ENCODE measurements around the gene GNG8.

GNG8 gene

GRCh38 chr19:46603195-46603637 lies 32.8 kb downstream of the GNG8 start:
- H3K4me3 ChIP-seq (ENCODE audit: low read depth, low read length) = peak overlapping the region; percentile 97

DNA sequence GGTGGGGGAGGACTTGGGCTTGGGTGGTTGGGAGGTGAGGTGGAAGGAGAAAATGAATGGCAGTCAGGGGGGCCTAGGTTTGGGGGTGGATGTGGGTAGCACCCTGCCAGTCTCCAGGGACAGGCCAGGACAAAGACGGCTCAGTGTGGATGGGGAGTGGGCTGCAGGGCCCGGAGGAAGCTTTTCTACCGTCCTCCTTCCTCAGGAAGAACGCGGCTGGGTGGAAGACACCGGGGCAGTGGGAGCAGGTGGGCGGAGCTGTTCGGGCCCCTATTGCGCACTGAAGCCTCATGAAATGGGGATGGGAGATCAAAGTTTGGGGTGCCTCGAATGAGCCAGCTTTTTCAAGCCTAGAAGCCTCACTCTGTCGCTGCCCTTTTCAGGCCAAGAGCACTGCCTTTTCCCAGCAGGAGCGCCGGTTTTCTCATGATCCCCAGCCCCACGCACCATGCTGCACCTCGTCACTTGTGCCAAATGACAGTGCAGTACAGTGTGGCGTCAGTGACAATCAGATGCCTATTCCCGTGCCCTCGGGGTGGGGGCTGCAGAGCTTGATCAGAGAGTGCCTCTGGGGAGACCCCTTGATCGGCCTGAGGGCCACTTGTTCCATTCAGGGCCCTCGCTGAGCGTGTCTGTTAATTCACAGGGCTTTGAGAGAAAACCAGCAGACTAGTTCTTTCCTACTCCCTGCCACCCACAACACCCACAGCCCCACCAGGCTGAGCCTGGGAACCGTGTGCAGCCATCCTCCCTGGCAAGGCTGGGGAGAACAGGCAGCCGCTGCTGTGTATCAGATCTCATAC lies 33.4 kb downstream of the GNG8 start:
- peak overlapping the region; percentile 97 for H3K4me3 ChIP-seq (ENCODE audit: low read depth, low read length)
- no peak for TF ChIP-seq CTCF (IDR thresholded peaks at IDR 0.05; ENCODE audit: borderline replicate concordance, insufficient read depth, low read depth, low read length)

More at GRCh38 chr19:46603195-46603637, 32.8 kb downstream of the GNG8 start:
- TF ChIP-seq CTCF (IDR thresholded peaks at IDR 0.05; ENCODE audit: borderline replicate concordance, insufficient read depth, low read depth, low read length) = no peak

- TF ChIP-seq CTCF (IDR thresholded peaks at IDR 0.05; ENCODE audit: borderline replicate concordance, insufficient read depth, low read depth, low read length) = no peak
Measured at GRCh38 chr19:46601318-46602224, 34.4 kb downstream of the GNG8 start, which contains the start of gene CALM3. TSS of gene CALM3 (plus strand) at chr19:46601330. CDS start at chr19:46601435, 105 bp downstream.

GRCh38 chr19:46600384-46601317 lies 35.4 kb downstream of the GNG8 start:
- H3K4me3 ChIP-seq (ENCODE audit: low read depth, low read length) = peak overlapping the region; percentile 97

More at GRCh38 chr19:46601318-46602224, 34.4 kb downstream of the GNG8 start, which contains the start of gene CALM3:
- H3K4me3 ChIP-seq (ENCODE audit: low read depth, low read length) = peak within 1 kb of the TSS; percentile 97

DNA sequence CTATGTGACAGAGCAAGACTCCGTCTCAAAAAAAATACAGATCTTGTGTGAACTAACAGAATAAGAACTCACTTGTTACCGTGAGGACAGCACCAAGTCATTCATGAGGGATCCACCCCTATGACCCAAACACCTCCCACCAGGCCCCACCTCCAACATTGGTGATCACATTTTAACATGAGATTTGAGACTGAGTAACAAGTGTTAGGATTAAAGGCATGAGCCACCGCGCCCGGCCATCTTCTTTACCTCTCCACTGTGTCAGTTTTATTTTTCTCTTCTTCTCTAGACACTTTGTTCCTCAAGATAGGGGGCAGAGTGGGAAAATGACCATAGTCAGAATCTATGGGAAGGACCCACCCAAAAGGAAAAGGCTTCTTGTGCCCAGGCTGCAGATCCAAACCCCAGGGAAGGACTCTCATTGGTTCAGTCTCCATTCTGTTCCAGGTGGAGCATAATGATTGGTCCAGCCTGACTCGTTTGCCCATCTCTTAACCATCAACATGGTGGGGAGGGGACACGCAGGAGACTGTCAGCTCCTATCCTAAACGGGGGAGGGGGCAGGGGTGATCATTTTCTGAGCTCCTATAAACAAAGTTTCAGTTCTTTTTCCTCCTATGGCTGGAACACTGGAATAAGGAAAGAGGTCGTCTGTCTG lies 36.2 kb downstream of the GNG8 start:
- no peak for TF ChIP-seq CTCF (IDR thresholded peaks at IDR 0.05; ENCODE audit: borderline replicate concordance, insufficient read depth, low read depth, low read length)
- peak overlapping the region; percentile 97 for H3K4me3 ChIP-seq (ENCODE audit: low read depth, low read length)

More at GRCh38 chr19:46600384-46601317, 35.4 kb downstream of the GNG8 start:
- no peak for TF ChIP-seq CTCF (IDR thresholded peaks at IDR 0.05; ENCODE audit: borderline replicate concordance, insufficient read depth, low read depth, low read length)
